Measurements from ENCODE around the gene ZC3H7B. TPM values are rescaled to one million over a fixed set of nuclear protein-coding genes. Genes with fewer than 3 reads are reported as not detected.

Gene ZC3H7B
- total RNA-seq, 1 donor, result 53.6 TPM

GRCh38 chr22:41357191-41357590, 55.9 kb downstream of the ZC3H7B start:
- H3K4me1 ChIP-seq (ENCODE audit: insufficient read depth, low read length), result no peaks in the 10 kb centered on the region
- no peak for DNase-seq (ENCODE audit: insufficient read length, low spot score, missing footprints)
- peaks cover 46% of the 10 kb centered on the region for H3K36me3 ChIP-seq (ENCODE audit: insufficient read depth, low read length)
- no peak overlapping the region for H2AFZ ChIP-seq (ENCODE audit: low read length)
- H3K9me3 ChIP-seq (ENCODE audit: low read depth, low read length), result no peaks in the 10 kb centered on the region
- no peaks in the 10 kb centered on the region for H3K79me2 ChIP-seq (ENCODE audit: insufficient read depth, low read length)
- H3K4me3 ChIP-seq (ENCODE audit: insufficient read depth, low read length), result no peak overlapping the region
- H3K4me2 ChIP-seq (ENCODE audit: insufficient read depth, low read length), result no peak overlapping the region
- no peaks in the 10 kb centered on the region for H4K20me1 ChIP-seq (ENCODE audit: insufficient read depth, low read length)
- TF ChIP-seq, protein P1, sequence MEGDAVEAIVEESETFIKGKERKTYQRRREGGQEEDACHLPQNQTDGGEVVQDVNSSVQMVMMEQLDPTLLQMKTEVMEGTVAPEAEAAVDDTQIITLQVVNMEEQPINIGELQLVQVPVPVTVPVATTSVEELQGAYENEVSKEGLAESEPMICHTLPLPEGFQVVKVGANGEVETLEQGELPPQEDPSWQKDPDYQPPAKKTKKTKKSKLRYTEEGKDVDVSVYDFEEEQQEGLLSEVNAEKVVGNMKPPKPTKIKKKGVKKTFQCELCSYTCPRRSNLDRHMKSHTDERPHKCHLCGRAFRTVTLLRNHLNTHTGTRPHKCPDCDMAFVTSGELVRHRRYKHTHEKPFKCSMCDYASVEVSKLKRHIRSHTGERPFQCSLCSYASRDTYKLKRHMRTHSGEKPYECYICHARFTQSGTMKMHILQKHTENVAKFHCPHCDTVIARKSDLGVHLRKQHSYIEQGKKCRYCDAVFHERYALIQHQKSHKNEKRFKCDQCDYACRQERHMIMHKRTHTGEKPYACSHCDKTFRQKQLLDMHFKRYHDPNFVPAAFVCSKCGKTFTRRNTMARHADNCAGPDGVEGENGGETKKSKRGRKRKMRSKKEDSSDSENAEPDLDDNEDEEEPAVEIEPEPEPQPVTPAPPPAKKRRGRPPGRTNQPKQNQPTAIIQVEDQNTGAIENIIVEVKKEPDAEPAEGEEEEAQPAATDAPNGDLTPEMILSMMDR (IDR thresholded peaks at IDR 0.05; ENCODE audit: extremely low read depth, low read depth, low read length), result no peak
- no peak overlapping the region for H3K27ac ChIP-seq (ENCODE audit: low read depth, low read length)
- no peaks in the 10 kb centered on the region for H3K27me3 ChIP-seq (ENCODE audit: insufficient read depth, low read length)

DNA sequence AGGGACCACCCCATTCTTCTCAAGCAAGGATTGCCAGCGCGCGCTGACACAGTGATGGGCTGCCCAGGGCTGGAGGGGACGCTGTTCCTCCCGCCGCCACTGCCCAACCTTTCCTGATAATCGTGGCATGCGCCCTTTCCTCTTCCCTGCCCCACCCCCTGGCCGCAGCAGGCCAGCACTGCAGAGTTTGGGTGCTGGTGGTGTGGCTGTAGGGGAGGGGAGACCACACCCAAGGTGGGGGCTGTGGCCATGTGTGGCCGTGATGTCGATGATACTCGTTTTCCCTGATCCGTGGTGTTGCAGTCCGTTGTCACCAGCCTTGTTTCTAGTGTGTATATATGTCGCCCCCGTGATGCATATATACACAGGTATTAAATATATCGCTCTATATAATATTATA, 57.6 kb downstream of the ZC3H7B start:
- no peaks in the 10 kb centered on the region for H4K20me1 ChIP-seq (ENCODE audit: insufficient read depth, low read length)
- H3K4me2 ChIP-seq (ENCODE audit: insufficient read depth, low read length), result no peak overlapping the region
- no peaks in the 10 kb centered on the region for H3K9me3 ChIP-seq (ENCODE audit: low read depth, low read length)
- no peaks in the 10 kb centered on the region for H3K27me3 ChIP-seq (ENCODE audit: insufficient read depth, low read length)
- TF ChIP-seq, protein P1 (IDR thresholded peaks at IDR 0.05; ENCODE audit: extremely low read depth, low read depth, low read length), result no peak
- no peaks in the 10 kb centered on the region for H3K79me2 ChIP-seq (ENCODE audit: insufficient read depth, low read length)
- no peak overlapping the region for H3K4me3 ChIP-seq (ENCODE audit: insufficient read depth, low read length)
- no peak overlapping the region for H3K27ac ChIP-seq (ENCODE audit: low read depth, low read length)
- H3K4me1 ChIP-seq (ENCODE audit: insufficient read depth, low read length), result no peaks in the 10 kb centered on the region
- H2AFZ ChIP-seq (ENCODE audit: low read length), result no peak overlapping the region
- DNase-seq (ENCODE audit: insufficient read length, low spot score, missing footprints), result no peak
- peaks cover 38% of the 10 kb centered on the region for H3K36me3 ChIP-seq (ENCODE audit: insufficient read depth, low read length)

DNA sequence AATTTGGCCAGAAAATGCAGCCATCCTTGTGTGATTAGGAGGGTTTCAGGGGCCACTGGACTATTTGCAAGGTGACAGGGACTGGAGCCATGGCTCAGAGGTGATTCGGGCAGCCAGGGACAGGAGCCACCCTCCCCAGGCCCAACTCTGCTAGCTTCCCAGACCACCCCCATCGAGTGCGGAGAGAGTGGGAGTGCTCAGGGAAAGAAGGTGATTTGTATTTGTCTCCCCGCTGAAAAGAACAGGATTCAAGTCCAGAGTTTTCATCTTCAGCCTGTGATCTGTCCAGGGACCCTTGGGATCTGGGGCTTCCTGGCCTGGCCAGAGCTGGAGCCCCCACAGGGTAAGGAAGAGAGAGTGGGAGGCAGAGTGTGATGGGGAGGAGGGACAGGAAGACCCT, 58.1 kb downstream of the ZC3H7B start:
- H3K79me2 ChIP-seq (ENCODE audit: insufficient read depth, low read length), result no peaks in the 10 kb centered on the region
- H3K4me3 ChIP-seq (ENCODE audit: insufficient read depth, low read length), result no peak overlapping the region
- no peak overlapping the region for H3K4me2 ChIP-seq (ENCODE audit: insufficient read depth, low read length)
- no peaks in the 10 kb centered on the region for H3K4me1 ChIP-seq (ENCODE audit: insufficient read depth, low read length)
- peaks cover 34% of the 10 kb centered on the region for H3K36me3 ChIP-seq (ENCODE audit: insufficient read depth, low read length)
- no peaks in the 10 kb centered on the region for H3K27me3 ChIP-seq (ENCODE audit: insufficient read depth, low read length)
- H4K20me1 ChIP-seq (ENCODE audit: insufficient read depth, low read length), result no peaks in the 10 kb centered on the region
- H2AFZ ChIP-seq (ENCODE audit: low read length), result no peak overlapping the region
- no peaks in the 10 kb centered on the region for H3K9me3 ChIP-seq (ENCODE audit: low read depth, low read length)
- no peak overlapping the region for H3K27ac ChIP-seq (ENCODE audit: low read depth, low read length)
- peak; percentile 74 for DNase-seq (ENCODE audit: insufficient read length, low spot score, missing footprints)
- TF ChIP-seq, protein P1 (IDR thresholded peaks at IDR 0.05; ENCODE audit: extremely low read depth, low read depth, low read length), result no peak

- Histone ChIP-seq H3K27ac (ENCODE audit: low read depth, low read length) (no peak overlapping the region), H3K4me2 (ENCODE audit: insufficient read depth, low read length) (no peak overlapping the region), H4K20me1 (ENCODE audit: insufficient read depth, low read length) (no peaks in the 10 kb centered on the region), H3K9me3 (ENCODE audit: low read depth, low read length) (no peaks in the 10 kb centered on the region), H3K79me2 (ENCODE audit: insufficient read depth, low read length) (no peaks in the 10 kb centered on the region), H3K36me3 (ENCODE audit: insufficient read depth, low read length) (peaks cover 28% of the 10 kb centered on the region), H2AFZ (ENCODE audit: low read length) (no peak overlapping the region), H3K27me3 (ENCODE audit: insufficient read depth, low read length) (no peaks in the 10 kb centered on the region), H3K4me3 (ENCODE audit: insufficient read depth, low read length) (no peak overlapping the region), H3K4me1 (ENCODE audit: insufficient read depth, low read length) (no peaks in the 10 kb centered on the region)
- peak; percentile 74 for DNase-seq (ENCODE audit: insufficient read length, low spot score, missing footprints)
- TF ChIP-seq, protein P1 (IDR thresholded peaks at IDR 0.05; ENCODE audit: extremely low read depth, low read depth, low read length), result no peak
Measured at GRCh38 chr22:41360126-41360525, 58.8 kb downstream of the ZC3H7B start.
